Type B pancreatic cell (in vitro differentiated cells): Measurements from ENCODE around the gene MDN1. TPM values are rescaled to one million over a fixed set of nuclear protein-coding genes. Genes with fewer than 3 reads are reported as not detected.

Source experiments
- DNase-seq: peaks from one replicate; pipeline ENCODE4 v3.0.0; 2021; ENCODE audit warnings: mixed read lengths; ENCODE audit not compliant: unreplicated experiment; ENCODE audit errors: extremely low spot score
- H3K27ac Mint-ChIP-seq: 2 replicates; pipeline ENCODE4 v1.8.0; 2021; ENCODE audit warnings: mild to moderate bottlenecking, mixed read lengths
- H3K27me3 Mint-ChIP-seq: 2 replicates; pipeline ENCODE4 v1.8.0; 2021; ENCODE audit warnings: mixed read lengths
- H3K36me3 Mint-ChIP-seq: 2 replicates; pipeline ENCODE4 v1.8.0; 2021; ENCODE audit warnings: mixed read lengths
- H3K4me1 Mint-ChIP-seq: one replicate; pipeline ENCODE4 v1.8.0; 2021; ENCODE audit warnings: mixed read lengths; ENCODE audit not compliant: unreplicated experiment
- H3K4me3 Mint-ChIP-seq: 2 replicates; pipeline ENCODE4 v1.8.0; 2021; ENCODE audit warnings: mild to moderate bottlenecking, mixed read lengths
- H3K9me3 Mint-ChIP-seq: 2 replicates; pipeline ENCODE4 v1.8.0; 2021; ENCODE audit warnings: mixed read lengths
- total RNA-seq: library from RNA; stranded (reverse); gene quantifications from 2 replicates; pipeline ENCODE4 v1.2.1, GENCODE V29; 2021; ENCODE audit warnings: low replicate concordance
- TF ChIP-seq, protein P1 (sequence below): fragments of 200-600 bp; sonication (generic); conservative IDR thresholded peaks from 2 replicates; pipeline ENCODE4 v1.5.0; 2021; ENCODE audit warnings: antibody characterized with exemption, mild to moderate bottlenecking

Gene MDN1
- total RNA-seq, 1 donor from 2014 or later, result 43.1 TPM

DNA sequence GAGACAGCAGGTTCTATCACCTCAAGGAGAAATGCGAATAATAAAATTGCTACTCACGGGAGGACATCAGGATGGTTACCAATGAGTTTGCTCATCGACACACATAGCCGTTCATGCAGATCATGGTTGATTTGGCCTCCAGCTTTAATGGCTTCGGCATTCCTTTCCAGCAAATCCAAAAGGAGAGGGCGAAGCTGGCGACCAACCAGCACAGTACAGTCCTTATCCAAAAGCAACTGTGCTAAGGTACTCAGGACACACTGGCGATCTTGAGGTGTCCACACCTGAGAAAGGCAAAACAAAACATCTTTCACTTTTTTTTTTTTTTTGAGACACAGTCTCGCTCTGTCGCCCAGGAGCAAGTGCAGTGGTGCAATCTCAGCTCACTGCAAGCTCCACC, 16.3 kb downstream of the MDN1 start:
- Mint-ChIP-seq H3K36me3 (peaks cover 8% of the 10 kb centered on the region), H3K27me3 (no peaks in the 10 kb centered on the region)

DNA sequence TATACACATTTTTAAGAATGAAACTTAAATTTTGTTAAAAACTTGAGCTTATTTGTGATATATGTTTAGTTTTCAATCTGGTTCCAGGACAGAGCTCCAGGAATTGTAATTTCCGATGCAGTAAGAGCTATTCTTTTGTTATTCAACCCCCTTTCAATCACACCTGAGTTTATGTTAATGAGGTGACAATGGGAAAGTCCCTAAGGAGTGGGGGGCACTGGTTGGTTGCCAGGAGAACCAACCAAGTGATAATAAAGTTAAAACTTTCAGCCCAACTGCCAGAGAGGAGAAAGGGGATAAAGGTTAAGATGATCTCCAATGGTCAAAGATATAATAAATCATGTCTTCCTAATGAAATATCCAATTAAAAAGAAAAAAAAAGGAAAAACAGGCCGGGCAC, 19.8 kb downstream of the MDN1 start:
- DNase-seq, result no peak
- no peaks in the 10 kb centered on the region for H3K9me3 Mint-ChIP-seq
- H3K36me3 Mint-ChIP-seq, result peaks cover 14% of the 10 kb centered on the region
- TF ChIP-seq, protein P1, sequence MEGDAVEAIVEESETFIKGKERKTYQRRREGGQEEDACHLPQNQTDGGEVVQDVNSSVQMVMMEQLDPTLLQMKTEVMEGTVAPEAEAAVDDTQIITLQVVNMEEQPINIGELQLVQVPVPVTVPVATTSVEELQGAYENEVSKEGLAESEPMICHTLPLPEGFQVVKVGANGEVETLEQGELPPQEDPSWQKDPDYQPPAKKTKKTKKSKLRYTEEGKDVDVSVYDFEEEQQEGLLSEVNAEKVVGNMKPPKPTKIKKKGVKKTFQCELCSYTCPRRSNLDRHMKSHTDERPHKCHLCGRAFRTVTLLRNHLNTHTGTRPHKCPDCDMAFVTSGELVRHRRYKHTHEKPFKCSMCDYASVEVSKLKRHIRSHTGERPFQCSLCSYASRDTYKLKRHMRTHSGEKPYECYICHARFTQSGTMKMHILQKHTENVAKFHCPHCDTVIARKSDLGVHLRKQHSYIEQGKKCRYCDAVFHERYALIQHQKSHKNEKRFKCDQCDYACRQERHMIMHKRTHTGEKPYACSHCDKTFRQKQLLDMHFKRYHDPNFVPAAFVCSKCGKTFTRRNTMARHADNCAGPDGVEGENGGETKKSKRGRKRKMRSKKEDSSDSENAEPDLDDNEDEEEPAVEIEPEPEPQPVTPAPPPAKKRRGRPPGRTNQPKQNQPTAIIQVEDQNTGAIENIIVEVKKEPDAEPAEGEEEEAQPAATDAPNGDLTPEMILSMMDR, result no peak
- H3K4me3 Mint-ChIP-seq, result no peak overlapping the region
- no peaks in the 10 kb centered on the region for H3K4me1 Mint-ChIP-seq
- no peak overlapping the region for H3K27ac Mint-ChIP-seq
- H3K27me3 Mint-ChIP-seq, result no peaks in the 10 kb centered on the region

More for the DNA sequence above, 16.3 kb downstream of the MDN1 start:
- TF ChIP-seq, protein P1, result no peak
- Mint-ChIP-seq H3K27ac (no peak overlapping the region), H3K9me3 (no peaks in the 10 kb centered on the region), H3K4me3 (no peak overlapping the region), H3K4me1 (no peaks in the 10 kb centered on the region)
- no peak for DNase-seq

DNA sequence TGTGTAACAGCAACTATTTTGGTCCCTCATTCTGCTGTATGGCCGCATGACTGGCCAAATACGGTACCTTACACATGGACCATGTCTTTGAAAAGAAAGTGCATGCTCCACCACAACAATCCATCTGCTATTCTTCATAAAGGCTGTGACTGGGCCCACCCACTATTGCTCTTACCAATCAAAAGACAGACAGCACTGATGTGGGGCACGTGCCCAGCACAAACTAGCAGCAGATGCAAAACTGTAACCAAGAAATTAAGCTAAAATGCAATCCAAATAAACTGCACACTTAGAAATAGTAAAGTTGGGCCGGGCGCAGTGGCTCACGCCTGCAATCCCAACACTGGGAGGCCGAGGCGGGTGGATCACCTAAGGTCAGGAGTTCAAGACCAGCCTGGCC, 20.5 kb downstream of the MDN1 start:
- TF ChIP-seq, protein P1, result no peak
- Mint-ChIP-seq H3K4me1 (no peaks in the 10 kb centered on the region), H3K4me3 (no peak overlapping the region), H3K36me3 (peaks cover 14% of the 10 kb centered on the region), H3K9me3 (no peaks in the 10 kb centered on the region), H3K27me3 (no peaks in the 10 kb centered on the region), H3K27ac (no peak overlapping the region)
- no peak for DNase-seq

- no peak for DNase-seq
- no peaks in the 10 kb centered on the region for H3K4me1 Mint-ChIP-seq
- TF ChIP-seq, protein P1, result no peak
- no peaks in the 10 kb centered on the region for H3K27me3 Mint-ChIP-seq
- peaks cover 17% of the 10 kb centered on the region for H3K36me3 Mint-ChIP-seq
- H3K27ac Mint-ChIP-seq, result no peak overlapping the region
- H3K9me3 Mint-ChIP-seq, result no peaks in the 10 kb centered on the region
- no peak overlapping the region for H3K4me3 Mint-ChIP-seq
These were observed 22.3 kb downstream of the MDN1 start for GRCh38 chr6:89797317-89797716.

DNA sequence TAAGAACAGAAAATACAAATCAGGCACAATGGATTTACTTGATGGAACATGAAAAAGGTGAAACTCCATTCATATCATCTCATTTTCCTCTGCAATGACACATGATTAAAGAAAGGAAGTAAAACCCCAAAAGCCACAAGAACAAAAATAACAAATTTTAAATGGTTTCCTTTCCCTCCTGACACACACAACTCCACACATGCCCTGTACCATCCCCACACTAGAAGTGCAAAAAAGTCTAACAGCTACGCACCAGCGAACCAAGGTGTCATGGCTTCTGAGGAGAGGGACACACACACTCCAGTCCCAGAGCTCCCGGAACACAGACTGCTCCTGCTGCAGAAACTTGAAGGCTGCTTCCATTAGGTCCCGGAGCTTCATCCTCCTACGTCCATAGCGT, 25.3 kb downstream of the MDN1 start:
- Mint-ChIP-seq H3K9me3 (no peaks in the 10 kb centered on the region), H3K36me3 (peaks cover 14% of the 10 kb centered on the region), H3K27me3 (no peaks in the 10 kb centered on the region), H3K4me3 (no peak overlapping the region), H3K4me1 (no peaks in the 10 kb centered on the region), H3K27ac (no peak overlapping the region)
- TF ChIP-seq, protein P1, result no peak
- DNase-seq, result no peak

DNA sequence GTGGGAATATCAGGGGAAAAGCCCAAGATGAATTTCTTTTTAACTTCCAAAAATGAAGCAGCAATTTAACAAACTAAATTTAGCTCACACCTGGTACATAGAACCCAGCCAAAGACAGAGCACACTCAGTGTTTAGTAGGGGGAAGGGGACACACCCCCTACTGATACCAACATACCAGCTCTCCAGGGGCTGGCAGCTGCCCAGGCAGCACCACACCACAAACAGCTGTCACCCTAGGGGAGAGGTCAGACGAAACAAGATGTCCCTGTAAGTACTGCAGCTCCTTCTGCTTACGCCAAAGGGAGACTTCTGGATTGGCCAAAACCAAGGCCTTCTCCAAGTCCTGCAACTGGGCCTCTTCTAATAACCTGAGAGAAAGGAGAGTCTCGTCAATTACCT, 26.0 kb downstream of the MDN1 start:
- TF ChIP-seq, protein P1, result no peak
- Mint-ChIP-seq H3K27ac (no peak overlapping the region), H3K27me3 (no peaks in the 10 kb centered on the region), H3K4me3 (no peak overlapping the region), H3K9me3 (no peaks in the 10 kb centered on the region), H3K4me1 (no peaks in the 10 kb centered on the region), H3K36me3 (peaks cover 17% of the 10 kb centered on the region)
- DNase-seq, result no peak
